Measurements from ENCODE around the gene TNFRSF13B.

The TNFRSF13B gene

GRCh38 chr17:16952401-16952800 lies 19.5 kb downstream of the TNFRSF13B start:
- no peak for DNase-seq

GRCh38 chr17:16950488-16950887 lies 21.4 kb downstream of the TNFRSF13B start:
- DNase-seq, result no peak

GRCh38 chr17:16948587-16949376 lies 23.1 kb downstream of the TNFRSF13B start:
- DNase-seq, result no peak

GRCh38 chr17:16947470-16947869 lies 24.4 kb downstream of the TNFRSF13B start:
- no peak for DNase-seq

- DNase-seq, result no peak
Observed at GRCh38 chr17:16945663-16946218, 26.2 kb downstream of the TNFRSF13B start.

GRCh38 chr17:16945136-16945482 lies 26.8 kb downstream of the TNFRSF13B start:
- DNase-seq, result no peak

- no peak for DNase-seq
Observed at GRCh38 chr17:16944334-16945135, 27.4 kb downstream of the TNFRSF13B start.

GRCh38 chr17:16943541-16944333 lies 28.2 kb downstream of the TNFRSF13B start:
- DNase-seq, result no peak

GRCh38 chr17:16943032-16943352 lies 28.9 kb downstream of the TNFRSF13B start:
- DNase-seq, result no peak

- no peak for DNase-seq
Observed at GRCh38 chr17:16942141-16943031, 29.5 kb downstream of the TNFRSF13B start.

- no peak for DNase-seq
Observed at GRCh38 chr17:16941072-16942036, 30.6 kb downstream of the TNFRSF13B start.

- no peak for DNase-seq
Observed at GRCh38 chr17:16940116-16940881, 31.6 kb downstream of the TNFRSF13B start.

GRCh38 chr17:16939606-16940115 lies 32.3 kb downstream of the TNFRSF13B start:
- no peak for DNase-seq

- no peak for DNase-seq
Observed at GRCh38 chr17:16939208-16939576, 32.7 kb downstream of the TNFRSF13B start.

GRCh38 chr17:16938496-16939207 lies 33.3 kb downstream of the TNFRSF13B start:
- no peak for DNase-seq

- DNase-seq, result no peak
Observed at GRCh38 chr17:16938031-16938430, 33.9 kb downstream of the TNFRSF13B start.

GRCh38 chr17:16937431-16937830 lies 34.5 kb downstream of the TNFRSF13B start:
- no peak for DNase-seq

GRCh38 chr17:16936536-16937310 lies 35.2 kb downstream of the TNFRSF13B start:
- no peak for DNase-seq
